Measurements from ENCODE around the gene RNF167.

The RNF167 gene

GRCh38 chr17:4958102-4958501 is 18.0 kb downstream of the RNF167 start:
- DNase-seq, result no peak

- DNase-seq, result no peak
These were observed 19.3 kb downstream of the RNF167 start for GRCh38 chr17:4959261-4959965.

- no peak for DNase-seq
These were observed 20.3 kb downstream of the RNF167 start for GRCh38 chr17:4960279-4960922.

GRCh38 chr17:4965311-4965986 is 25.4 kb downstream of the RNF167 start:
- no peak for DNase-seq

GRCh38 chr17:4966844-4967538 is 26.9 kb downstream of the RNF167 start:
- peak; percentile 91 for DNase-seq

- DNase-seq, result peak; percentile 88 to 89
These were observed 27.7 kb downstream of the RNF167 start, which contains the start of gene SPAG7 for GRCh38 chr17:4967539-4968485. Gene SPAG7 (minus strand): TSS chr17:4967817. CDS start chr17:4967804, 13 bp downstream.

- DNase-seq, result peak in 1 of 2 experiments; percentile 21
These were observed 28.5 kb downstream of the RNF167 start for GRCh38 chr17:4968486-4969046.

- peak in 1 of 2 experiments; percentile 38 for DNase-seq
These were observed 29.0 kb downstream of the RNF167 start for GRCh38 chr17:4969047-4969550.

- DNase-seq, result no peak
These were observed 29.6 kb downstream of the RNF167 start for GRCh38 chr17:4969551-4970173.

GRCh38 chr17:4970273-4970672 is 30.2 kb downstream of the RNF167 start:
- DNase-seq, result no peak

- DNase-seq, result no peak
These were observed 31.8 kb downstream of the RNF167 start for GRCh38 chr17:4971826-4972225.

GRCh38 chr17:4972322-4972721 is 32.3 kb downstream of the RNF167 start:
- DNase-seq, result no peak

GRCh38 chr17:4972752-4973151 is 32.7 kb downstream of the RNF167 start:
- DNase-seq, result no peak

GRCh38 chr17:4973256-4974114 is 33.4 kb downstream of the RNF167 start:
- DNase-seq, result no peak

- DNase-seq, result no peak
These were observed 34.1 kb downstream of the RNF167 start for GRCh38 chr17:4974115-4974670.

- no peak for DNase-seq
These were observed 38.7 kb downstream of the RNF167 start for GRCh38 chr17:4978726-4979125.

GRCh38 chr17:4980644-4981216 is 40.7 kb downstream of the RNF167 start:
- DNase-seq, result no peak

- no peak for DNase-seq
These were observed 42.2 kb downstream of the RNF167 start for GRCh38 chr17:4982305-4982704.

GRCh38 chr17:4986403-4986802 is 46.3 kb downstream of the RNF167 start:
- no peak for DNase-seq
